Measurements from ENCODE around the gene FBRSL1. TPM values are rescaled to one million over a fixed set of nuclear protein-coding genes. Genes with fewer than 3 reads are reported as not detected.
A peak's percentile ranks its signal among the peaks of the same experiment; 100 is the strongest.

FBRSL1 gene
- total and polyA plus RNA-seq, 3 donors from 2014 or later: 51.1 to 98.9 (median 88.3) TPM

GRCh38 chr12:132491761-132492378, 1.9 kb downstream of the FBRSL1 start:
- Histone ChIP-seq H3K27me3 (no peaks in the 10 kb centered on the region), H3K4me1 (peaks cover 67% of the 10 kb centered on the region), H3K27ac (peak overlapping the region in 1 of 2 donors; percentile 30), H3K9me3 (no peaks in the 10 kb centered on the region), H3K36me3 (ENCODE audit: low read depth, missing control alignments) (no peaks in the 10 kb centered on the region), H3K4me3 (peak overlapping the region in 1 of 2 donors; percentile 77)
- intact Hi-C loops (cut with DNase I; ENCODE audit: low total_unique reads): no loop called here
- TF ChIP-seq POLR2A (IDR thresholded peaks at IDR 0.05): no peak
- TF ChIP-seq, protein P1, sequence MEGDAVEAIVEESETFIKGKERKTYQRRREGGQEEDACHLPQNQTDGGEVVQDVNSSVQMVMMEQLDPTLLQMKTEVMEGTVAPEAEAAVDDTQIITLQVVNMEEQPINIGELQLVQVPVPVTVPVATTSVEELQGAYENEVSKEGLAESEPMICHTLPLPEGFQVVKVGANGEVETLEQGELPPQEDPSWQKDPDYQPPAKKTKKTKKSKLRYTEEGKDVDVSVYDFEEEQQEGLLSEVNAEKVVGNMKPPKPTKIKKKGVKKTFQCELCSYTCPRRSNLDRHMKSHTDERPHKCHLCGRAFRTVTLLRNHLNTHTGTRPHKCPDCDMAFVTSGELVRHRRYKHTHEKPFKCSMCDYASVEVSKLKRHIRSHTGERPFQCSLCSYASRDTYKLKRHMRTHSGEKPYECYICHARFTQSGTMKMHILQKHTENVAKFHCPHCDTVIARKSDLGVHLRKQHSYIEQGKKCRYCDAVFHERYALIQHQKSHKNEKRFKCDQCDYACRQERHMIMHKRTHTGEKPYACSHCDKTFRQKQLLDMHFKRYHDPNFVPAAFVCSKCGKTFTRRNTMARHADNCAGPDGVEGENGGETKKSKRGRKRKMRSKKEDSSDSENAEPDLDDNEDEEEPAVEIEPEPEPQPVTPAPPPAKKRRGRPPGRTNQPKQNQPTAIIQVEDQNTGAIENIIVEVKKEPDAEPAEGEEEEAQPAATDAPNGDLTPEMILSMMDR (IDR thresholded peaks at IDR 0.05): no peak
- DNase-seq: no peak
- WGBS, 2 donors: 56 to 62% methylated on average over 17 to 23 of the region's 23 CpGs

GRCh38 chr12:132492522-132492921, 2.6 kb downstream of the FBRSL1 start:
- Histone ChIP-seq H3K9me3 (no peaks in the 10 kb centered on the region), H3K27me3 (no peaks in the 10 kb centered on the region), H3K4me3 (peak overlapping the region in 1 of 2 donors; percentile 77), H3K36me3 (ENCODE audit: low read depth, missing control alignments) (no peaks in the 10 kb centered on the region), H3K4me1 (peaks cover 67% of the 10 kb centered on the region), H3K27ac (peak overlapping the region in 1 of 2 donors; percentile 30)
- TF ChIP-seq, protein P1 (IDR thresholded peaks at IDR 0.05): no peak
- no peak for TF ChIP-seq POLR2A (IDR thresholded peaks at IDR 0.05)
- DNase-seq: no peak
- intact Hi-C loops (cut with DNase I; ENCODE audit: low total_unique reads): no loop called here
- 64 to 71% methylated on average over 8 to 12 of the region's 12 CpGs for WGBS, 2 donors

- Histone ChIP-seq H3K27ac (peak overlapping the region; percentile 4 to 30), H3K9me3 (no peaks in the 10 kb centered on the region), H3K4me1 (peaks cover 70% of the 10 kb centered on the region), H3K4me3 (no peak overlapping the region), H3K27me3 (no peaks in the 10 kb centered on the region), H3K36me3 (ENCODE audit: low read depth, missing control alignments) (no peaks in the 10 kb centered on the region)
- TF ChIP-seq POLR2A (IDR thresholded peaks at IDR 0.05): no peak
- TF ChIP-seq, protein P1 (IDR thresholded peaks at IDR 0.05): no peak
- 69 to 85% methylated on average over 10 to 12 of the region's 12 CpGs for WGBS, 2 donors
- DNase-seq: no peak
- intact Hi-C loops (cut with DNase I; ENCODE audit: low total_unique reads): no loop called here
Observed at GRCh38 chr12:132492951-132493350, 3.0 kb downstream of the FBRSL1 start.

- peaks cover 77% of the 10 kb centered on the region for H3K4me1 ChIP-seq
- no peak for TF ChIP-seq POLR2A (IDR thresholded peaks at IDR 0.05)
- TF ChIP-seq, protein P1 (IDR thresholded peaks at IDR 0.05): no peak
- peak overlapping the region; percentile 58 to 70 for H3K27ac ChIP-seq
- intact Hi-C loops (cut with DNase I; ENCODE audit: low total_unique reads): no loop called here
- WGBS, 2 donors: 67 to 85% methylated on average over 14 to 18 of the region's 18 CpGs
- H3K36me3 ChIP-seq (ENCODE audit: low read depth, missing control alignments): no peaks in the 10 kb centered on the region
- no peaks in the 10 kb centered on the region for H3K9me3 ChIP-seq
- H3K4me3 ChIP-seq: no peak overlapping the region
- no peaks in the 10 kb centered on the region for H3K27me3 ChIP-seq
- DNase-seq: no peak
Observed at GRCh38 chr12:132493482-132494178, 3.7 kb downstream of the FBRSL1 start.
